Activated T-cell treated with anti-CD3 and anti-CD28 coated beads for 1 hour (primary cell): ENCODE measurements around the gene ANKRD39.
"Not testable (repeated sequence)": the region's sequence is repeated elsewhere in the genome, so short reads cannot be mapped to it uniquely, and the experiment has no call there.

ENCODE experiments used
- DNase-seq: peaks from one replicate; pipeline ENCODE4 v3.0.0-alpha.2; 2020; ENCODE audit warnings: low read depth

ANKRD39 gene

GRCh38 chr2:96870626-96871255, 12.9 kb upstream of the ANKRD39 start:
- peak; percentile 37 for DNase-seq

DNA sequence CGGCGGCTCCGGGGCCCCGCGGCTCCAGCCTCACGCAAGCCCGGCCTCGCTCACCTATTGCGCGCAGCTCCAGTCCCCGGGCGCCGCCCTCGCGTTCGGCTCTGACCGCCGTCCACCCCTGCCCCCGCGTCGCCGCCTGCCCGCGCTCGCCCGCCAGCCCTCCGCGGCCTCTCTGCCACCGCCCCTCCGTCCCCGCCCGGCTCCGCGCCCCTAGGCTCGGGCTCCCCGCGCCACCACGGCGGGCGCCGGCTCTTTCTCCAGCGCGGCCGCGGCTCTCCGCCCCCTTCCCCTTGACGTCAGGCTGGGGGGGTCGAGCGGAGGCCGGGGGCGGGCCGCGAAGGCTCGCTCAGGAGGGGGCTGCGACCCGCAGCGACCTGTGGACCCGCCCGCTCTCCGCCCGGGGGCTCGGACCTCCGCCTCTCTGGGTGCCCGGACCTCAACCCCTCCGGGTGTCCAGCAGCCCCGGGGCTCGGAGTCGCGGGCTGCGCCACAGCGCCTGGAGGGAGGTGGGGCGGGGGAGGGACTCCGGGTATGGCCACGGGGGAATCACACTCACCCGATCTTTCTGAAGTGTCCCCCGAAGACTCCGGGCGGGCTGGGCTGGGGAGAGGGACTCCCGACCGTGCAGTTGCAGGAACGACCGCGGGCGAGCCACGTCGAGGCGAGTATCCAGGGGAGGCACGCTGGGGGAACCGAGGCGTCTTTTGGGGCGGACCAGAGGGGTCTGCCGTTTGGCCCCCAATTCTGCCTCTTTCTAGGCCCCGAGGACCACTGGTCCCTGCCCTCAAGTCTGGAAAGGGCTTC, 12.2 kb upstream of the ANKRD39 start, which contains the start of gene SEMA4C:
Gene SEMA4C (minus strand): TSS at position 259 of the 804 bp plus-strand sequence. CDS start 2,194 bp downstream, outside the sequence.
- peak; percentile 48 for DNase-seq

- no peak for DNase-seq
Measured at GRCh38 chr2:96869281-96869821, 11.5 kb upstream of the ANKRD39 start.

GRCh38 chr2:96868555-96869280, 10.9 kb upstream of the ANKRD39 start:
- peak; percentile 48 for DNase-seq

- DNase-seq: no peak
Measured at GRCh38 chr2:96867756-96868554, 10.1 kb upstream of the ANKRD39 start.

GRCh38 chr2:96866986-96867755, 9.4 kb upstream of the ANKRD39 start:
- DNase-seq: no peak

DNA sequence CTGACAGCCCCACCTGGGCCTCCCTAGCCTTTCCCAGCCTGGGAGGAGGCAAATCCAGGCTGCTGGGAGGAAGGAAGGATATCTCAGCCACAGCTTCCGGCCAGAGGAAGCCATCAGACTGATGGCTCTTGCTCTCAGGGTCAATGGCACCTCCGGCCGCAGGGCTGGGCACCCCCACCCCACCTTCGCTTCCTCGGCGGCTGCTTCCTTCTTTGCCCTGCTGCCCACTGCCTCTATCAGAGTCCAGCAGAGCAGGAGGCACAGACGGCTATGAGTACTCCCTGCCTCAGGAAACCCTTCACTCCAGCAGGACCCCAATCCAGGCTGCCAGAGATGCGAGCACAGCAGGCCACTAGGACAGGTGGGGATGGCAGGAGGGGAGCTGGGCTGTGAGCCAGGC, 8.8 kb upstream of the ANKRD39 start:
- no peak for DNase-seq

DNA sequence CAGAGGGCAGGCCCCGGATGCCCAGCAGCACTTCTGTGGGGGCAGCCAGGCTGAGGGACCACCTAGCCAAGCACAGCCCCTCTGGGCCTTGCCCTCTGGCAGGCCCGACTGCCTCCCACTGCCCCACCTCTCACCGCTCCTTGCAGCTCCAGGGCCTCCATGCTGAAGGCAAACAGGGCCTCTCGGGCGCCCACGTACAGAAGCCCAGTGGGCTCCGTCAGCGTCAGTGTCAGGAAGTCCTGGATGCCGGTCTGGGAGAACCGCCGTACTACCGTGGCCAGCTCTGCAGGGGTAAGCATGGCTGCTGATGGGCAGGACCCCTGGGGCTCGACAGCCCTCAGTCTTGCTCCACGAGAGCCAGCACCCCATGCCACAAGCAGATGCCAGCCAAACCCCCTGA, 8.3 kb upstream of the ANKRD39 start:
- DNase-seq: no peak

GRCh38 chr2:96865654-96866053, 7.8 kb upstream of the ANKRD39 start:
- DNase-seq: no peak

DNA sequence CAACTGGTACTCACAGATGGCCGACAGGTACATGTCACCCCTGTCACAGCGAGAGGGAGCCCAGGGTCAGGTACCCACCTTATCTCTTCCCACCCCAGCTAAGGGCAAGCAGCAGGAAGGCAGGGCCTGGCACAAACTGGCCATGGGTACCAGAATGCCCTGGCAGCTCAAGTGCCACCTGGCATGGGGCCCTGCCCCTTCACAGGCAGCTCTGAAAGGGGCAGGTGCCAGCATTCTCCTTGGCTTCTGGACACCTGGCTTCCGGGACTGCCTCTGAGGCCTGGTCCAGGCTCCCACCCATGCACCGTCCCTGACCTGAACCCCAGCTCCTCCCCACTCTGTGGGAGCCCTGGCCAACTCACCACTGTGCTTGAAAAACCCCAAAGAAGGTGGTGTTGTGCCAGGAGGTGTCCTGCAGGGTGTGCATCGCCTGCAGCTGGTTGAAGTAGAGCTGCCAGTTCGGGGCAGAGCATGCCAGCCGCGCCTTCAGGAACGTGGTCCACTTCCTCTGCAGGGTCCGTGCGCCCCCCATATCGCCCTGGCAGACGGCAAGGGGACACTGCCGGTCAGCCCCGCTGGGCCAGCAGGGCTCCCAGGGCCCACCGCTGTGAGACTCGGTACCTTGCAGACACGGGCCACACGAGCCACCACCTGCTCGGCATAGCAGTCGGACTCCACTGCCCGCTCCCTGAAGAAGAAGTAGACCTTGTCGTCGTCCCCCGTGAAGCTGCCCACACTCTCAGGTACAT, 6.7 kb upstream of the ANKRD39 start:
- DNase-seq: no peak

- DNase-seq: no peak
Measured at GRCh38 chr2:96863575-96864342, 5.9 kb upstream of the ANKRD39 start.

- not testable (repeated sequence) for DNase-seq
Measured at GRCh38 chr2:96863056-96863455, 5.2 kb upstream of the ANKRD39 start.

GRCh38 chr2:96861074-96861473, 3.3 kb upstream of the ANKRD39 start:
- DNase-seq: no peak

GRCh38 chr2:96860065-96861029, 2.5 kb upstream of the ANKRD39 start:
- no peak for DNase-seq

- no peak for DNase-seq
Measured at GRCh38 chr2:96859681-96860064, 1.9 kb upstream of the ANKRD39 start.

DNA sequence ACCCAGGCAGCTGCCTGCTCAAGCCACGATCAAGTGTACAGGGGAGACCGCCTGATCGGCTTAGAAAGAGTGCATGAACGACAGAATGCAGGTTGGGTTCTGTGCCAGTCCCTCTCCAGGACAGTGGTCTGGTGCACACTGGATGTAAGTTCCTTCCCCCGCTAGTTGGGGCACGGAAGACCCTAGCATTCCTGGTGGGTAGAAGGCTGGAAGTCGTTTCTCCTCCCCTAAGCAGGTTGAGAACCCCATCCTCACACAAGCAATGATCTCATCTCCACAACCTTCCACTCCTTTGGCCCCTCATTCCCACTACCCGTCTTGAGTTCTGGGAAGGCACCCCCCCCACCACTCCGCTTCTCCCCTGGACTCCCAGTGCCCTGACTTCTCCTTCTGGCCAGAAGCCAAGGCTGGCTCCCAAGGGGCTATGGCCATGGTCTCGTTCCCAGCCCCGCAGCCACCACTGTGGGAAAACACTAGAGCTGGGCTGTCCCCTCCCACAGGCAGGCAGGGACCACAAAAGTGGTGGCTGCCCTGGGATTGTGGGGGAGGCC, 1.4 kb upstream of the ANKRD39 start:
- DNase-seq: no peak

DNA sequence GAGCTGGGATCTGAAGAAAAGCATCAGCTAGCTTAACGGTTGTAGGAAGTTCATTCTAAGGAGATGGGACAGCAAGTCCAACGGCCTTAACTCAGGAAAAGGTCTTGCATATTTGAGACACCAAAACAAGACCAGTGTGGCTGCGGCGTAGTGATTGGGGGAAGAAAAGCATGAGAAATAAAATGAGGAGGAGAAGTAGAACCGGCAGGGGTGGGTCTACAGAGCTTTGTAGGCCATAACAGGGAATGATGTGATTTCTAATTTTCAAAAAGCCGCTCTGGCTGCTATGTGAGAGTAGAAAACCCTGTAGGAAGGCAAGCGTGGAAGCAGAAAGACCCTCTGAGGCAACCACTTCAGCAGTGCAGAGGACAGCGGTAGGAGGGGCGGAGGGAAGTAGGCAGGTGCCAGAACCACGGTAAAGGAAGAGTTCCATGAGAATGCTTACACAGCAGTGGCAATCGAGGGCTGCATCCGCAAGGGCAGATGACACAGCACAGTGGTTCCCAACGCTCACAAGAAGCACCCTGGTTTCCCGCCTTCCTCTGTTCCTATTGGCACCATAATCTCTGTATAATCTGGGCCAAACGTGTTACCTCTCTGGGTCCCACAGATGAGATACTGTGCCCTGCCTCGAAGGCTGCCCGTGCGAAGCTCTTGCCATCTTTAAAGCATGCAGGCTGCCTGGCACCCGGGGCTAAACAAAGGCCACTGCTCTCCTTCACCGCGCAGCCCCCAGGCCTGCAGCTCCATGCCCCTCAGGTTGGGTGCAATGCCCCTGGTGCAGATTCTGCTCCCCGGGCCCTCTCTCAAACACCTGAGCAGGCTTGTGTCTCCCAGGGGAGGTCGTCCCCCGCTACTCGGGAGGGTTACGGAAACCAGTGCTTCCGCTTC, 795 bp downstream of the ANKRD39 start:
- DNase-seq: no peak
